Middle frontal gyrus (tissue), 1 donor: ENCODE measurements around the gene ATP6V0A1.
"Not testable (repeated sequence)": the region's sequence is repeated elsewhere in the genome, so short reads cannot be mapped to it uniquely, and the experiment has no call there.

Experiments used
- DNase-seq: peaks from one replicate; pipeline ENCODE4 v3.0.0-alpha.2; 2015; ENCODE audit warnings: low spot score; ENCODE audit errors: extremely low spot score

Gene ATP6V0A1

DNA sequence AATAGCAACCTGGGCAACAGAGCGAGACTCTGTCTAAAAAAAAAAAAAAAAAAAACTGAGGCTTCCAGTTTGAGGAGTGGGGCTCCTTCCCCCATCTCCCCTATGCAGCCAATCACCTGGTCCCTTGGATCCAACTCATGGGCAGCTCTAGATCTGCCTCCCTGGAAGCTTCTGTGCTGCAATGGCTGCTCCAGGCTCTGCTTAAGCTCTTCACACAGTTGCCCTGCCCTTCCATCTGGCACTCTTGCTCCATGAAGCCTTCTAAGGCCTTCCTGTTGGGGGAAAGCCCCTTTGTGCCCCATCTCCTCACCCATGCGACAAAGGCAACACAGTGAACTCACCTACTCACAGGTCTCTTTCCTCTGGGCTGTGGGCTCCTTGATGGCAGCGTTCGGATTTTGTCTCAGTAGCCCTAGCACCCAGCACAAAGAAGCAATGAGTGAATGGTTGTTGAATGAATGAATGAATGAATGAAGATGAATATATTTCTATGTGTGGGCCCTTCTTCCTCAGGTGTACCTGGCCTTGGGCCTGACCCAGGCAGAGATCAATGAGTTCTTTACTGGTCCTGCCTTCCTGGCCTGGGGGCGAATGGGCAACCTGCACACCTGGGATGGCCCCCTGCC, 79.3 kb downstream of the ATP6V0A1 start:
- DNase-seq: no peak

DNA sequence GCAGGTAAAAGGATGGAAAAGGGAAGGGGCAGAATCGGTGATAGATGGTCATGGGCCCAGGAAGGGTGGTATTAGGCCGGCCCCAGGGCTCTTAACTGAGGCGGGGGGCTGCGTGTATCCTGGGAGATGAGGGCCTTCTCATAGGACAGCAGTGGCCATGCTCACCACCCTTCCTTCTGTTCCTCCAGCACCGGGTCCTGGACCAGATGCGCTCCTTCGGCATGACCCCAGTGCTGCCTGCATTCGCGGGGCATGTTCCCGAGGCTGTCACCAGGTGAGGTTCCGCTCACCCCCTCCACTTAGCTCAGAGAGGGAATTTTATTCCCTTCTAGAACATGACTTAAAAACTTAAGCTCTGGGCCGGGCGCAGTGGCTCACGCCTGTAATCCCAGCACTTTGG, 79.8 kb downstream of the ATP6V0A1 start:
- no peak for DNase-seq

DNA sequence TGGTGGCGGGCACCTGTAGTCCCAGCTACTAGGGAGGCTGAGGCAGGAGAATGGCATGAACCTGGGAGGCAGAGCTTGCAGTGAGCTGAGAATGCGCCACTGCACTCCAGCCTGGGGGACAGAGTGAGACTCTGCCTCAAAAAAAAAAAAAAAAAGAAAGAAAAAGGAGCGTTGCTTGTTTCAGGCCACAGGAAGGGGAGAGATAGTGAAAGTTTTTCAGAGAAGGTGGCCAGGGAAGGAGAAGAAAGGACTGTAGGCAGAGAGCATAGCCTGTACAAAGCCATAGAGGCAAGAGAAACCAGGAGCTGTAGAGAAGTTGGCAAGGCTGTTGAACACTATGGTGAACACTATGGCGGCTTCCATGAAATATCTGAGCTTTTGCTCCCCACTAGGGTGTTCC, 81.9 kb downstream of the ATP6V0A1 start:
- DNase-seq: not testable (repeated sequence)

DNA sequence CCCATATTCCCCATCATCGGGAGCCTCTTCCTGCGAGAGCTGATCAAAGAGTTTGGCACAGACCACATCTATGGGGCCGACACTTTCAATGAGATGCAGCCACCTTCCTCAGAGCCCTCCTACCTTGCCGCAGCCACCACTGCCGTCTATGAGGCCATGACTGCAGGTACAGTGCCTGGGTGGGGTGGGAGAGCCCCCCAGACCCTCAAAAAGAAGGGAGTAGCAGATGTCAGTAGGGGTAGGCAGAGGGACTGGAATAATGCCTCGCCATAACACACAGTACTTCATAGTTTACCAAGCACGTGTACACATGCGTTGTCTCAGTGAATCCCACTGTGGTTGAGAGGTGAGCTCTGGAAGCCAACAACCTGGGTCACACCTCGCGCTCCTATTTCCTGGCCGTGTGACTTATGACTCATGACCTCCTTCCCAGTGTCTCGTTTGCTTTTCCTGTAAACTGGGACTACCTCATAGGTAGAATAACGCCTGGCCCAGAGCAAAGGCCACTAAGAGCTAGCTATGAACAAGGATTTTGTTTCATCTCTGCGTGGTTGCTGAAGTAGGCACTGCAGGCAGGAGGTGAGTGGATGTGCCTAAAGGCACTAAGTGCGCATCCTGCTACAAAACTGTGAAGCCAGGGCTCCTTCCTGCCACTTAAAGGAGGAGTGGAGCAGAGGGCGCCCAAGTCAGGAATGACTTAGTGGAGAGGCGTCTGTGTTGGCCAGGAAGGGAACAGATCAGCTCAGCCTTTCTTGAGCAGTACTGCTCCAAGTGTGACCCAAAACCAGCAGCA, 82.6 kb downstream of the ATP6V0A1 start:
- no peak for DNase-seq

DNA sequence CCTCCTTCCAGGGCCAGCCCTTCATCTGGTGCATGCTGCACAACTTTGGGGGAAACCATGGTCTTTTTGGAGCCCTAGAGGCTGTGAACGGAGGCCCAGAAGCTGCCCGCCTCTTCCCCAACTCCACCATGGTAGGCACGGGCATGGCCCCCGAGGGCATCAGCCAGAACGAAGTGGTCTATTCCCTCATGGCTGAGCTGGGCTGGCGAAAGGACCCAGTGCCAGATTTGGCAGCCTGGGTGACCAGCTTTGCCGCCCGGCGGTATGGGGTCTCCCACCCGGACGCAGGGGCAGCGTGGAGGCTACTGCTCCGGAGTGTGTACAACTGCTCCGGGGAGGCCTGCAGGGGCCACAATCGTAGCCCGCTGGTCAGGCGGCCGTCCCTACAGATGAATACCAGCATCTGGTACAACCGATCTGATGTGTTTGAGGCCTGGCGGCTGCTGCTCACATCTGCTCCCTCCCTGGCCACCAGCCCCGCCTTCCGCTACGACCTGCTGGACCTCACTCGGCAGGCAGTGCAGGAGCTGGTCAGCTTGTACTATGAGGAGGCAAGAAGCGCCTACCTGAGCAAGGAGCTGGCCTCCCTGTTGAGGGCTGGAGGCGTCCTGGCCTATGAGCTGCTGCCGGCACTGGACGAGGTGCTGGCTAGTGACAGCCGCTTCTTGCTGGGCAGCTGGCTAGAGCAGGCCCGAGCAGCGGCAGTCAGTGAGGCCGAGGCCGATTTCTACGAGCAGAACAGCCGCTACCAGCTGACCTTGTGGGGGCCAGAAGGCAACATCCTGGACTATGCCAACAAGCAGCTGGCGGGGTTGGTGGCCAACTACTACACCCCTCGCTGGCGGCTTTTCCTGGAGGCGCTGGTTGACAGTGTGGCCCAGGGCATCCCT, 84.8 kb downstream of the ATP6V0A1 start:
- DNase-seq: no peak

DNA sequence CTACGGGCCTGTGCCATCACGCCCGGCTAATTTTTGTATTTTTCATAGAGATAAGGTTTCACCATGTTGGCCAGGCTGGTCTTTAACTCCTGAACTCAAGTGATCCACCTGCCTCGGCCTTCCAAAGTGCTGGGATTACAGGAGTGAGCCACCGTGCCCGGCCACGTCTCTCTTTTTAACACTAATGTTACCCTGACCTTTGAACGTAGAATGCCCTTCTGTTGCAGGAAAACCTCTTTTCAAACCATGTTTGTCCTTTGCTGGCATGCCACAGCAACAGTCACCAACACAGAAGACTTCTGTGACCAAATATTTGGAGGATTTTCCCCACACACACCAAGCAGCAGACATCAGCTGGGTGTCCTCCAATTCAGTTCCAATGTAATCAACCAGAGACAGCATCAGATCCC, 86.2 kb downstream of the ATP6V0A1 start:
- DNase-seq: no peak

DNA sequence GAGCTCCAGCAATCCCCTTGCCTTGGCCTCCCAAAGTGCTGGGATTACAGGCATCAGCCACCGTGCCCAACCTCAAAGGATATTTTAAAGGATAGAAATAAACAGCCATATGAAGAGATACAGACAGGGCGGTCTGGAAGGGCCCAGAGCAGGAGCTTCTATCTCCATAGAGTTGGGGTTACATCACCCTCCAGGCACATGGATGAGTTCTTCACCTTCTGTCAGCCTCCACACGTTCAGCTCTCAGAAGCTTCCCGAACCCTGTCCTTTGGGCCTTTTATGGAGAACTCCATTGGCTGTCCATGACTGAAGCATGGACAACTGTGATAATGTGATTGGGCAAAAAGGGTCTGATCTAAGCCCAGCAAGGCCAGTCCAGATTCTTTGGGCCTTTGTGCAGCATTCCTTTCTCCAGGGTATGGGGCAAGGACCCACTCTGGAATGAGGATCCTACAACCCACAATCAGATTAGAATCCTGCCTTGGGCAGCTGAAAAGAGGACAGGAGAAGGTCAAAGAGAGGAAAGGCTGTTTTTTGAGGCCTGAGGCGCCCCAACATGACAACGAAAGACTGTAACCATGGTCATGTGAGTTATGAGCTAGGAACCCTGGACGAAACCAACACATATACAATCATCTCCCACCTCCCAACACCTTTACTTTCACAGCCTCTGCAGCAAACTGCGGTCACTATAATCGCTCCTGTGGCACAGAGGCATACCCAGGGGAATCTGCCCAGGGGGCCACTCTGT, 87.3 kb downstream of the ATP6V0A1 start:
- not testable (repeated sequence) for DNase-seq

DNA sequence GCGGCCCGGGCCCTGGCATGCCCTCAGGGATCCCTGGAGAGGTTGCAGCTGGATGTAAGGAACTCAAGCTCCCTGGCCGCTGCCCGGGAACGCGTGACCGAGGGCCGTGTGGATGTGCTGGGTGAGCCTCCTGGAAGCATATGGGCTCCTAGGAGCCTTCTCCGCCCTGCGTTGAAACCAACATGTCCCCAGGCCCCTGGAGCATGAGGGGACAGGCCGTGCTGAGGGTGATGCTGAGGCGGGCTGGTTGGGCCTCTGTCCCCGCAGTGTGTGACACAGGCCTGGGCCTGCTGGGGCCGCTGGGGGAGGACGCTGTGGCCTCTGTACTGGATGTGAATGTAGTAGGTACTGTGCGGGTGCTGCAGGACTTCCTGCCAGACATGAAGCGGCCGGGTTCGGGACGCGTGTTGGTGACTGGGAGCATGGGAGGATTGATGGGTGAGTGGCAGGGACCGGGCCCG, 88.4 kb downstream of the ATP6V0A1 start:
- no peak for DNase-seq

DNA sequence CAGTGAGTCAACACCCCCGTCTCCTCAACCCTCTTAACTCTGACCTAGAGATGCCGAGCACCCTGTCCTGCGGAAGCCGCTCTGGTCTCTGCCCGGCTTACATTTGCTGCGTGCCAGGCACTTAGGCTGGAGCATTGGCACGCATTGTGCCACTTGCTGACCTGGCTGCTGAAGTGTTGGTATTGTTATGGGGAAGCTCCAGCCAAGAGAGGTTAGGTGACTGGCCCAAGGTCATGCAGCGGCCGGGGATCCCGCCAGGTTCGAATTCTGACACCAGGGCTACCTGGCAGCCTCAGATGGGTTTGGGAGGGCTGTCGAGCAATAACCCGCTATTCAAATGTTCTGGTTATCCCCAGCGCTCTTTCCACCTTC, 89.0 kb downstream of the ATP6V0A1 start:
- no peak for DNase-seq

DNA sequence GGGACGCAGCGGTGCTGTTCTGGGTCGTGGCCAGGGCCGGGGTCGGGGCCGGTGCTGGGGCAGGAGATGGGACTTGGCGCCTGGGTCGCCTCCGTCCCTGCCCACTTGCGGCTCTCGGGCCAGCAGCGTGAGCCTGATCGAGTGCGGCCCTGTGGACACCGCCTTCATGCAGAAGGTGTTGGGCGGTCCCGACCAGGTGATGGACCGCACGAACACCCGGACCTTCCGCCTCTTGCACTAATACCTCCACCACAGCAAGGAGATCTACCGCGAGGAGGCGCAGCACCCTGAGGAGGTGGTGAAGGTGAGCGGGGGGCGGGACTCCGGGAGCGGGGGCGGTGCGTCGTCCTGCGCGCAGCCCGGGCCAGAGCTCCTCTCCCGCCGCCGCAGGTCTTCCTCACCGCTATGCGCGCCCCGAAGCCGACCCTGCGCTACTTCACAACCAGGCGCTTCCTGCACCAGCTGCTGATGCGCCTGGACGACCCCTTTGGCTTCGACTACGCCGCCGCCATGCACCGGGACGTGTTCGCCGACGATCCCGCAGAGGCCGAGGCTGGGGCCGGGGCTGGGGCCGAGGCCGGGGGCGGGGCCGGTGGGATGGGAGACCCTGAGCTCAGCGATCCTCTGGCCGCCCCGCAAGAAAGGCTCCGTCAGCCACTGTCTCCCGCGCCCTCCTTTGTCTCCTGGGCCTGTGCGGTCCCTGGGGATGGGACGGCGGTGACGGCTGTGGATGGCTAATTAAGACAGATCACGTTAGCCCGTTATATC, 89.6 kb downstream of the ATP6V0A1 start:
- no peak for DNase-seq

DNA sequence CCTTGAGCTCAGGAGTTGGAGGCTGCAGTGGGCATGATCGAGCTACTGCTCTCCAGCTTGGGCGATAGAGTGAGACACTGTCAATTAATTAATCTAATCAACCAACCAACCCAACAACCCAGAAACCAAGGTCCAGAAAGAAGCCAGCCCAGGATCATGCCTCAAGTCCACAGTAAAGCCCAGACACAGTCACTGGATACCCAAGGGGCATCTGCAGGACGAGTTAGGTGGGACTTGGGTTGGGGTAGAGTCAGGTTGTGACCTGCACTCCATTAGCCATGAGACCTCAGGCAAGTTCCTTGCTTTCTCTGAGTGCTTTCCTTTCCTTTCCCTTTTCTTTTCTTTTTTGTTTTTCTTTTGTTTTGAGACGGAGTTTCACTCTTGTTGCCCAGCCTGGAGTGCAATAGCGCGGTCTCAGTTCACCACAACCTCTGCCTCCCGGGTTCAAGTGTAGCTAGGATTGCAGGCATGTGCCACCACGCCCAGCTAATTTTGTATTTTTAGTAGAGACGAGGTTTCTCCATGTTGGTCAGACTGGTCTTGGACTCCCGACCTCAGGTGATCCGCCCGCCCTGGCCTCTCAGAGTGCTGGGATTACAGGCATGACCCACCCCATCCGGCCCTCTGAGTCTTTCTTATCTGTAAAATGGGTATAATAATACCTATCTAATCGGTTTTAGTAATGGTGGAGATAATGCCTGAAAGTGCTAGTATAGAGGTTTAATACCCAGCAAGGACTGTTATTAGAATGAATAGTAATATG, 90.5 kb downstream of the ATP6V0A1 start:
- no peak for DNase-seq

DNA sequence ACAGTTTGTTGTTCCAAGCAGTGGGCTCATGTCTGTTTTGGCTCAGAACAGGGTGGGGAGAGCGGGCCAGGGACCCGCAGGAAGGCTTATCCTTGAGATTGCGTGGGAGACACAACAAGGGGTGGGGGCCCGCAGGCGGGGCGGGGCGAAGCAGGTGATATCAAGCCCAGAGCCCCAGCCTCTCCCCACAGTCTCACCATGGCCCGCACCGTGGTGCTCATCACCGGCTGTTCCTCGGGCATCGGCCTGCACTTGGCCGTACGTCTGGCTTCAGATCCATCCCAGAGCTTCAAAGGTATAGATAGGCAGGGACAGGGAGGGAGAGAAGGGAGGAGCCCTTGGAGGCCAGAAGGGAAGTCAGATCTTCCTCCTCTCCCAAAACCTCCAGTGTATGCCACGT, 94.1 kb downstream of the ATP6V0A1 start, which contains the start of gene HSD17B1:
TSS of gene HSD17B1 (plus strand) at position 188 of the 400 bp plus-strand sequence. CDS start at position 199, 11 bp downstream.
- DNase-seq: not testable (repeated sequence)

DNA sequence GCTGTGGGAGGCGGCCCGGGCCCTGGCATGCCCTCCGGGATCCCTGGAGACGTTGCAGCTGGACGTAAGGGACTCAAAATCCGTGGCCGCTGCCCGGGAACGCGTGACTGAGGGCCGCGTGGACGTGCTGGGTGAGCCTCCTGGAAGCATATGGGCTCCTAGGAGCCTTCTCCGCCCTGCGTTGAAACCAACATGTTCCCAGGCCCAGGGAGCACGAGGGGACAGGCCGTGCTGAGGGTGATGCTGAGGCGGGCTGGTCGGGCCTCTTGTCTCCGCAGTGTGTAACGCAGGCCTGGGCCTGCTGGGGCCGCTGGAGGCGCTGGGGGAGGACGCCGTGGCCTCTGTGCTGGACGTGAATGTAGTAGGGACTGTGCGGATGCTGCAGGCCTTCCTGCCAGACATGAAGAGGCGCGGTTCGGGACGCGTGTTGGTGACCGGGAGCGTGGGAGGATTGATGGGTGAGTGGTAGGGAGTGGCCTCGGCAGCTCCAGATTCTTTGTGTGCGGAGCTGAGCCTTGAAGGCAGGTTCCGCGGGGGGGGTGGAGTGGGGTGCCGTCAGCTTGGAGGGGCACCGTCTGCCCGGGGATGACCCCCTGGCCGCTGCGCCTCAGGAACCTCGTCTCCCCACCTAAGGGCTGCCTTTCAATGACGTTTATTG, 94.6 kb downstream of the ATP6V0A1 start:
- DNase-seq: no peak

DNA sequence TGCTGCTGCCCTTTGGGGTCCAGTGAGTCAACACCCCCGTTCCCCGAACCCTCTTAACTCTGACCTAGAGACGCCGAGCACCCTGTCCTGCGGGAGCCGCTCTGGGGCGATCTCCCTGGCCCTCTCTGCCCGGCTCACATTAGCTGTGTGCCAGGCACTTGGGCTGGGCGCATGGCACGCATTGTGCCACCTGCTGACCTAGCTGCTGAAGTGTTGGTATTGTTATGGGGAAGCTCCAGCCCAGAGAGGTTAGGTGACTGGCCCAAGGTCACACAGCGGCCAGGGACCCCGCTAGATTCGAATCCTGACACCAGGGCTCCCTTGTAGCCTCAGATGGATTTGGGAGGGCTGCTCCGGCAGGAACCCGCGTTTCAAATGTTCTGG, 95.2 kb downstream of the ATP6V0A1 start:
- DNase-seq: no peak

DNA sequence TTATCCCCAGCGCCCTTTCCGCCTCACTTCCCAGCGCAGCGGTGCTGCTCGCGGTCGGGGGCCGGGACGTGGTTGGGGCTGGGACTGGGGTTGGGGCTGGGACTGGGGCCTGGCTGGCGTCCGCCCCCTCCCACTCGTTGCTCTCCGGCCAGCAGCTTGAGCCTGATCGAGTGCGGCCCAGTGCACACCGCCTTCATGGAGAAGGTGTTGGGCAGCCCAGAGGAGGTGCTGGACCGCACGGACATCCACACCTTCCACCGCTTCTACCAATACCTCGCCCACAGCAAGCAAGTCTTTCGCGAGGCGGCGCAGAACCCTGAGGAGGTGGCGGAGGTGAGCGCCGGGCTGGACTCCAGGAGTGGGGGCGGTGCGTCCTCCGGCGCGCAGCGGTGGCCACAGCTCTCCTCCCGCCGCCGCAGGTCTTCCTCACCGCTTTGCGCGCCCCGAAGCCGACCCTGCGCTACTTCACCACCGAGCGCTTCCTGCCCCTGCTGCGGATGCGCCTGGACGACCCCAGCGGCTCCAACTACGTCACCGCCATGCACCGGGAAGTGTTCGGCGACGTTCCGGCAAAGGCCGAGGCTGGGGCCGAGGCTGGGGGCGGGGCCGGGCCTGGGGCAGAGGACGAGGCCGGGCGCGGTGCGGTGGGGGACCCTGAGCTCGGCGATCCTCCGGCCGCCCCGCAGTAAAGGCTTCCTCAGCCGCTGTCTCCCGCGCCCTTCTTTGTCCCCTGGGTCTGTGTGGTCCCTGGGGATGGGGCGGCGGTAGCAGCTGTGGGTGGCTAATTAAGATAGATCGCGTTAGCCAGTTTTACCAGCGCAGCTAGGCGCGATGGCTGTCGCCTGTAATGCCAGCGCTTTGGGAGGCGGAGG, 95.8 kb downstream of the ATP6V0A1 start:
- DNase-seq: peak; percentile 78

DNA sequence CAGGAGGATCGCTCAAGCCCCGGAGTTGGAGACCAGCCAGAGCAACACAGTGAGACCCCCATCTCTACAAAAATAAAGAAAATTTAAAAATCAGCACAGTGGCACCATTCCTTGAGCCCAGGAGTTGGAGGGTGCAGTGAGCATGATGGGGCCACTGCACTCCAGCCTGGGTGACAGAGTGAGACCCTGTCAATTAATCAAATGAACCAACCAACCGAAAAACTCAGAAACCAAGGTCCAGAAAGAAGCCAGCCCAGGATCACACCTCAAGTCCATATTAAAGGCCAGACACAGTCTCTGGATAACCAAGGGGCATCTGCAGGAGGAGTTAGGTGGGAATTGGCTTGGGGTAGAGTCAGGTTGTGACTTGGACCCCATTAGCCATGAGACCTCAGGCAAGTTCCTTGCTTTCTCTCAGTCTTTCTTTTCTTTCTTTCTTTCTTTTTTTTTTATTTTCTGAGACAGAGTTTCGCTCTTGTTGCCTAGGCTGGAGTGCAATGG, 96.5 kb downstream of the ATP6V0A1 start:
- DNase-seq: no peak

DNA sequence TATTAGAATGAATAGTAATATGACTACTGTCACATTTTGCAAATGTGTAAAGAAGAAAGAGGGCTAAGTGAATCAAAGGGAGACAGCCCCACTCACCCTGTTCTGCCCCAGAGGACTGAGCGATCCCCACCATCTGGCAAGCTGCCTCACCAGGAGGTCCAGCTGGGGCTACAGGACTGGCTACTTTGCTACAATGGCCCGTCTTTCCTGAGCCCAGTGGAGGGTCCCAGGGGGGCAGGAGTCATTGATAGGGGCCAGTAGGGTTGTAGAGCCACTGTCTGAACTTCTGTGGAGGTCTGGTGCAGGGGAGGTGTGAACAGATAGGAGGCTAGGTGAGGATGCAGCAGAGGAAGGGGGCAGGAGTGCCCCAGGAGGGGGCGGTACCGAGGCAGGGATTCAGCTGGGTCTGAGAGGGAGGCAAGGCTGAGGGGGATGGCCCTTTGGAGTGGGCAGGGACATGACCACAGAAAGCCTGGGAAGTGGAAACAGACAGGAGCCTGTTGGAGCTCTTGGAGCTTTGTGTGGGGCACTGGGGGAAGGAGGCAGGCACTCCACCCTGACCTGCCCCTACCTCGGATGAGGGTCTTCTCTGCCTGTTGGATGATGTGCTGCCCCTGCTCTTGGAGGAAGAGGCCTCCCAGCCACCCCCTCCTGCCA, 97.4 kb downstream of the ATP6V0A1 start:
- not testable (repeated sequence) for DNase-seq
